ENCODE data around the gene SYMPK. TPM values are rescaled to one million over a fixed set of nuclear protein-coding genes. Genes with fewer than 3 reads are reported as not detected.

Gene SYMPK
- total and polyA plus RNA-seq, 2 experiments from 2014 or later: 33.4 to 41.6 TPM

DNA sequence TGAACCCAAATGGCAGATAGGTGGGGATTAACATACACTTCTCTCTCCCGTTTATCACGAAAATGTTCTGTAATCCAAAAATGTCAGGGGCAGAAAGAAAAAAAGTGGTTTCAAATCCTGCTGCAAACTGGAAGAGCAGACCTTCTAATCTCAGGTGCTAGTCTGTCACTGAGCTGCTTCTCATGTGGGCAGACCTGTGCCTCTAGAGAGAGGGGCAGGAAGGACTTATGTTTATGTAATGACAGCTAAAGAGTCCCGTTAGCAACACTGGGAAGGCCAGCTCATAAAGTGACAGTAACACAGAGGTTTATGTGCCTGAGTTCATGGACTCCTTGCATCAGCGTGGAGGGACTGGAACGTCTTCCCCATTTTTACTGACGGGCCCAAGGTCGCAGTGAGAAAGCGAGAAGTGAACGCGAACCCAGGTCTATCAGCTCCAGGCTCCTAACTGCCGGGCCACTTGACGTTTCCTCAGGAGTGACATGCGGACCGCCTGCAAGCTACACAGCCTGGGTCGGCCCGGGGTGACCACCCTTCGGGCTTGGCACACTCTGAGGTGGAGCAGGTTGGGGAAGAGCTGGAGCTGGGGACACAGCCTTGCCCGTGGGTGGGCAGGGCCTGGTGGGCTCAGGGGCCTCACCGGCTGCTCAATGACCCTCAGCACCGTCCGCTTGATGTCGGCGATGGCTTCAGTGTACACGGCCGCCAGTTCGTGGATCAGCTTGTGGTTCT lies 38.2 kb downstream of the SYMPK start:
- WGBS (ENCODE audit: low lambda C conversion rate, missing lambda C conversion rate): 92% methylated on average over 26 of the region's 26 CpGs
- no peak for DNase-seq (ENCODE audit: low spot score)
- H3K4me1 ChIP-seq (ENCODE audit: insufficient read depth): no peaks in the 10 kb centered on the region
- H2AFZ ChIP-seq: no peak overlapping the region
- H3K9me3 ChIP-seq (ENCODE audit: low read depth): no peaks in the 10 kb centered on the region
- H3K4me3 ChIP-seq: no peak overlapping the region
- H3K79me2 ChIP-seq: no peaks in the 10 kb centered on the region
- H3K36me3 ChIP-seq (replicated peaks; ENCODE audit: insufficient read depth, low read depth): no peaks in the 10 kb centered on the region
- TF ChIP-seq EZH2 (IDR thresholded peaks at IDR 0.05; ENCODE audit: borderline replicate concordance) (no peak), EZH2phosphoT487 (IDR thresholded peaks at IDR 0.05; ENCODE audit: low read depth, severe bottlenecking, unreplicated experiment) (no peak)
- TF ChIP-seq, protein P1, sequence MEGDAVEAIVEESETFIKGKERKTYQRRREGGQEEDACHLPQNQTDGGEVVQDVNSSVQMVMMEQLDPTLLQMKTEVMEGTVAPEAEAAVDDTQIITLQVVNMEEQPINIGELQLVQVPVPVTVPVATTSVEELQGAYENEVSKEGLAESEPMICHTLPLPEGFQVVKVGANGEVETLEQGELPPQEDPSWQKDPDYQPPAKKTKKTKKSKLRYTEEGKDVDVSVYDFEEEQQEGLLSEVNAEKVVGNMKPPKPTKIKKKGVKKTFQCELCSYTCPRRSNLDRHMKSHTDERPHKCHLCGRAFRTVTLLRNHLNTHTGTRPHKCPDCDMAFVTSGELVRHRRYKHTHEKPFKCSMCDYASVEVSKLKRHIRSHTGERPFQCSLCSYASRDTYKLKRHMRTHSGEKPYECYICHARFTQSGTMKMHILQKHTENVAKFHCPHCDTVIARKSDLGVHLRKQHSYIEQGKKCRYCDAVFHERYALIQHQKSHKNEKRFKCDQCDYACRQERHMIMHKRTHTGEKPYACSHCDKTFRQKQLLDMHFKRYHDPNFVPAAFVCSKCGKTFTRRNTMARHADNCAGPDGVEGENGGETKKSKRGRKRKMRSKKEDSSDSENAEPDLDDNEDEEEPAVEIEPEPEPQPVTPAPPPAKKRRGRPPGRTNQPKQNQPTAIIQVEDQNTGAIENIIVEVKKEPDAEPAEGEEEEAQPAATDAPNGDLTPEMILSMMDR (IDR thresholded peaks at IDR 0.05; ENCODE audit: poor library complexity): no peak
- H3K9me2 ChIP-seq (replicated peaks; ENCODE audit: insufficient read depth): no peaks in the 10 kb centered on the region
- H3K27ac ChIP-seq: no peak overlapping the region
- no peaks in the 10 kb centered on the region for H4K20me1 ChIP-seq (ENCODE audit: insufficient read depth, poor library complexity, severe bottlenecking)
- no peaks in the 10 kb centered on the region for H3K27me3 ChIP-seq
- H3K4me2 ChIP-seq: no peak overlapping the region

DNA sequence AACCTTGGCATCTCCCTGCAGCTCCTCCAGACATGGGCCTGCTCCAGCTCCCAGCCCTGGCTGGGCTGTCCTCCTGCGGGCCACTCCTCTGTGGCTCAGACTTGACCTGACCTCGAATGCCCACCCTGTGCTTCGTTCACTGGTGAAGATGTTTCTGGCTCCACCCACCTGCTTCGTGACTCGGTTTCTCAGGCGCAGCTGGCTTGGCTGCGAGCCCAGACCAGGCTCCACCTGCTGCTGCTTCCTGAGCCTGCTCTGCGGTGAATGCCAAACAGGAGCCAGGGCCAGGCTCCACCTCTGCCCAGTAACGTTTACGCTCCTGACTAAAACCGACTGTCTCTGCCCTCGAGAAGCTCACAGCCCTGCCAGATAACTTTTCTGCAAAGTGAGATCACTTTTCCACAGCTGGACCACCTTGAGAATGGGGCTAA lies 38.9 kb downstream of the SYMPK start:
- DNase-seq (ENCODE audit: low spot score): no peak
- H2AFZ ChIP-seq: no peak overlapping the region

DNA sequence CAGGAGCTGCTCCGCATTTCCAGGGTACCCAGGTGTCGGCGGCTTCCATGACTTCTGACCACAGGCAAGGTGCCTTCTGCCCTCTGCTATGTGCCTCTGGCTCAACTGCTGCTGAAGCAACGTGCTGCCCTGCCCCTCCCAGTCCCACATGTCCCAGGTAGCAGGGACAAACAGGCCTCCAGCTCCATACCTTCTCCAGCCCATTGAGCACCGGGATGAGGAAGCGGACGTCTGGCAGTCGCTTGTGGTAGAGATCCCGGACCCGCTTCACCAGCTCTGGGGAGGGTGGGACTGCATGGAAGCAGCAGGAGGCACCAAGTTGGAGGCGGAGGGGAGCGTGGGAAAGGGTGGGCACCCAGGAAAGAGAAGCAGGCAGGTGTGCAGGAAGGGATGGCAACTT lies 39.8 kb downstream of the SYMPK start:
- DNase-seq (ENCODE audit: low spot score): no peak
- Histone ChIP-seq H3K27me3 (no peaks in the 10 kb centered on the region), H2AFZ (no peak overlapping the region), H3K9me2 (replicated peaks; ENCODE audit: insufficient read depth) (no peaks in the 10 kb centered on the region), H3K79me2 (no peaks in the 10 kb centered on the region), H4K20me1 (ENCODE audit: insufficient read depth, poor library complexity, severe bottlenecking) (no peaks in the 10 kb centered on the region), H3K4me1 (ENCODE audit: insufficient read depth) (no peaks in the 10 kb centered on the region), H3K36me3 (replicated peaks; ENCODE audit: insufficient read depth, low read depth) (no peaks in the 10 kb centered on the region), H3K9me3 (ENCODE audit: low read depth) (no peaks in the 10 kb centered on the region), H3K4me2 (no peak overlapping the region), H3K27ac (no peak overlapping the region), H3K4me3 (no peak overlapping the region)
- TF ChIP-seq, protein P1 (IDR thresholded peaks at IDR 0.05; ENCODE audit: poor library complexity): no peak
- TF ChIP-seq EZH2phosphoT487 (IDR thresholded peaks at IDR 0.05; ENCODE audit: low read depth, severe bottlenecking, unreplicated experiment) (no peak), EZH2 (IDR thresholded peaks at IDR 0.05; ENCODE audit: borderline replicate concordance) (no peak)
- WGBS (ENCODE audit: low lambda C conversion rate, missing lambda C conversion rate): 96% methylated on average over 10 of the region's 12 CpGs

More for the DNA sequence above, 38.9 kb downstream of the SYMPK start:
- no peaks in the 10 kb centered on the region for H4K20me1 ChIP-seq (ENCODE audit: insufficient read depth, poor library complexity, severe bottlenecking)
- H3K4me1 ChIP-seq (ENCODE audit: insufficient read depth): no peaks in the 10 kb centered on the region
- H3K36me3 ChIP-seq (replicated peaks; ENCODE audit: insufficient read depth, low read depth): no peaks in the 10 kb centered on the region
- H3K4me2 ChIP-seq: no peak overlapping the region
- no peak overlapping the region for H3K4me3 ChIP-seq
- no peak overlapping the region for H3K27ac ChIP-seq
- H3K79me2 ChIP-seq: no peaks in the 10 kb centered on the region
- no peaks in the 10 kb centered on the region for H3K9me3 ChIP-seq (ENCODE audit: low read depth)
- TF ChIP-seq, protein P1 (IDR thresholded peaks at IDR 0.05; ENCODE audit: poor library complexity): no peak
- no peak for TF ChIP-seq EZH2 (IDR thresholded peaks at IDR 0.05; ENCODE audit: borderline replicate concordance)
- TF ChIP-seq EZH2phosphoT487 (IDR thresholded peaks at IDR 0.05; ENCODE audit: low read depth, severe bottlenecking, unreplicated experiment): no peak
- 93% methylated on average over 11 of the region's 12 CpGs for WGBS (ENCODE audit: low lambda C conversion rate, missing lambda C conversion rate)
- no peaks in the 10 kb centered on the region for H3K27me3 ChIP-seq
- H3K9me2 ChIP-seq (replicated peaks; ENCODE audit: insufficient read depth): no peaks in the 10 kb centered on the region

All from hepatocyte (in vitro differentiated cells).